Adrenal gland (tissue), 12 donors: ENCODE measurements around the gene CD247. TPM values are rescaled to one million over a fixed set of nuclear protein-coding genes. Genes with fewer than 3 reads are reported as not detected.

Experiments
- DNase-seq, 7 donors: peaks; one replicate each; pipeline ENCODE4 v3.0.0-alpha.2; 2019 to 2020
- H3K27ac ChIP-seq, 5 donors: fragments of 200-600 bp; sonication (generic) in 4 of 5; 1 replicate in 3 of 5; 2 replicates in 2 of 5; pipeline versions ENCODE4 v1.5.1 to v1.8.0; 2016 to 2020; ENCODE audit warnings: mild to moderate bottlenecking in 1 of 5
- H3K27me3 ChIP-seq: fragments of 200-600 bp; 2 replicates; pipeline ENCODE4 v1.8.0; 2021
- H3K36me3 ChIP-seq, 2 donors: fragments of 200-600 bp; replicated peaks in 1 of 2; 1 replicate in 1 of 2; 2 replicates in 1 of 2; pipeline versions ENCODE4 v1.5.1 to v1.8.0; 2018 to 2022
- H3K4me1 ChIP-seq, 2 donors: fragments of 200-600 bp; replicated peaks in 1 of 2; 1 replicate in 1 of 2; 2 replicates in 1 of 2; pipeline versions ENCODE4 v1.5.1 to v1.8.0; 2018 to 2021
- H3K4me3 ChIP-seq, 4 donors: fragments of 200-600 bp; sonication (generic) in 3 of 4; one replicate each; pipeline ENCODE4 v1.5.1; 2016 to 2018
- H3K9me3 ChIP-seq, 3 donors: fragments of 200-600 bp; sonication (generic) in 1 of 3; replicated peaks in 1 of 3; 1 replicate in 2 of 3; 2 replicates in 1 of 3; pipeline versions ENCODE4 v1.5.1 to v1.8.0; 2016 to 2021
- POLR2A ChIP-seq, 2 donors: fragments of 450-650 bp; IDR thresholded peaks; one replicate each; pipeline ENCODE4 v1.6.1; 2017; ENCODE audit warnings: antibody characterized with exemption in 2 of 2, mild to moderate bottlenecking in 2 of 2, moderate library complexity in 1 of 2
- WGBS, 4 donors: extraction: QIAGEN DNeasy Blood & Tissue Kit in 2 of 4; methylation state at CpG; one replicate each; pipeline versions ENCODE4 v1.1.5 to v1.1.7; 2013 to 2017; 5-methylcytosine and 5-hydroxymethylcytosine counted together
- intact Hi-C, 2 donors: fragments of 100-400 bp; cut with DNase I; formaldehyde crosslinking; loops; one replicate each; pipeline versions ENCODE4 v1.14.1 to v1.15.0; 2022 to 2023
- polyA plus RNA-seq, 3 donors: library from polyadenylated mRNA; stranded (reverse); fragments of 200-250 nt in 2 of 3; fragments of 350-450 nt in 1 of 3; fragmentation: Illumina TruSeq in 1 of 3; extraction: RNeasy Lipid Tissue Mini Kit (QIAGEN cat#74804) in 1 of 3; gene quantifications; one replicate each; pipeline ENCODE4 v1.2.3, GENCODE V29; 2013 to 2014
- total RNA-seq, 9 donors: library from RNA; depleted of rRNA in 4 of 9; stranded (reverse); fragments of >200 nt in 4 of 9; fragments of 120-200 nt in 1 of 9; fragmentation: NEBNext Ultra II Directional in 1 of 9; extraction: Animal tissue kit (Norgen Biotek cat#: 25700) in 1 of 9; gene quantifications; one replicate each; pipeline versions ENCODE4 v1.1.0 to v1.2.4, GENCODE V29; 2013 to 2023
- TF ChIP-seq, protein P1 (sequence below), 6 experiments: fragments of 450-650 bp in 4 of 6; fragments of 200-600 bp in 2 of 6; sonication (generic) in 1 of 6; IDR thresholded peaks; 1 replicate in 5 of 6; 2 replicates in 1 of 6; pipeline versions ENCODE4 v1.5.1 to v1.8.0; 2016 to 2021; ENCODE audit warnings: antibody characterized with exemption in 6 of 6, mild to moderate bottlenecking in 2 of 6, moderate library complexity in 1 of 6
- donor health status: healthy with polysubstance abuse.
- donor health status: Bipolar disorder and iron deficiency.
- donor health status: DM: yes; HTN: yes; CAD: no.
- donor health status: DM: no; HTN: no; CAD: no.
- donor health status: DM: no; HTN: no; CAD: no.
- donor health status: DM: yes; HTN: yes; CAD: no.

CD247 gene
- total and polyA plus RNA-seq, 12 donors = 0.26 to 2.3 (median 1.2) TPM; not detected in 1

DNA sequence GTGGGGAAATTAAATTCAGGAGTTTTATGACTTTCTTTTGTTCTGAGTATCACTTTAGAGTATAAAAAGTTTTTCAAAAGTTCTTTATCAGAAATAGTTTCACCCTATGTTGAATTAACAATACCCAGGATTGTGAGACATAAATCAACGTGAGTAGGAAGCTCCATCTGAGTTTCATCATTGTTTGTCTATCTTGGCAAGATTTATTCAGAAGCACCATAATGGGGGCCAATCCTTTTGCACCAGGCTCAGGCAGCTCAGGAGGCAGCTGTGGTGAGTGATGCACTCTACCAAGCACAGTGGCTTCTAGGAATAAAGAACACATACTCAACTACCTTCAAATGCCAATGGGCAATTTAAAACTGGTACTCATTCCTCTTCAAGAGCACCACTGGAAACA lies 23.3 kb upstream of the CD247 start:
- TF ChIP-seq, protein P1, sequence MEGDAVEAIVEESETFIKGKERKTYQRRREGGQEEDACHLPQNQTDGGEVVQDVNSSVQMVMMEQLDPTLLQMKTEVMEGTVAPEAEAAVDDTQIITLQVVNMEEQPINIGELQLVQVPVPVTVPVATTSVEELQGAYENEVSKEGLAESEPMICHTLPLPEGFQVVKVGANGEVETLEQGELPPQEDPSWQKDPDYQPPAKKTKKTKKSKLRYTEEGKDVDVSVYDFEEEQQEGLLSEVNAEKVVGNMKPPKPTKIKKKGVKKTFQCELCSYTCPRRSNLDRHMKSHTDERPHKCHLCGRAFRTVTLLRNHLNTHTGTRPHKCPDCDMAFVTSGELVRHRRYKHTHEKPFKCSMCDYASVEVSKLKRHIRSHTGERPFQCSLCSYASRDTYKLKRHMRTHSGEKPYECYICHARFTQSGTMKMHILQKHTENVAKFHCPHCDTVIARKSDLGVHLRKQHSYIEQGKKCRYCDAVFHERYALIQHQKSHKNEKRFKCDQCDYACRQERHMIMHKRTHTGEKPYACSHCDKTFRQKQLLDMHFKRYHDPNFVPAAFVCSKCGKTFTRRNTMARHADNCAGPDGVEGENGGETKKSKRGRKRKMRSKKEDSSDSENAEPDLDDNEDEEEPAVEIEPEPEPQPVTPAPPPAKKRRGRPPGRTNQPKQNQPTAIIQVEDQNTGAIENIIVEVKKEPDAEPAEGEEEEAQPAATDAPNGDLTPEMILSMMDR (IDR thresholded peaks at IDR 0.05) = no peak
- no peak for TF ChIP-seq POLR2A (IDR thresholded peaks at IDR 0.05)
- peaks cover 0 to 19% of the 10 kb centered on the region in 2 donors for H3K36me3 ChIP-seq
- intact Hi-C loops = loop anchor here in 1 of 2 donors (10.0 kb wide), 1 partner anchor 267 kb away; no protein-coding TSS in a partner anchor
- H3K27me3 ChIP-seq = no peaks in the 10 kb centered on the region
- no peak overlapping the region for H3K27ac ChIP-seq
- WGBS, 4 donors = 0 to 25% (median 10%) methylated on average over 1 of the region's 1 CpG
- H3K9me3 ChIP-seq = no peaks in the 10 kb centered on the region
- H3K4me1 ChIP-seq = no peaks in the 10 kb centered on the region
- DNase-seq = no peak
- no peak overlapping the region for H3K4me3 ChIP-seq

- no peak for DNase-seq
- Histone ChIP-seq H3K27me3 (no peaks in the 10 kb centered on the region), H3K9me3 (no peaks in the 10 kb centered on the region), H3K4me1 (no peaks in the 10 kb centered on the region), H3K36me3 (peaks cover 0 to 16% of the 10 kb centered on the region in 2 donors), H3K27ac (no peak overlapping the region), H3K4me3 (no peak overlapping the region)
- TF ChIP-seq, protein P1 (IDR thresholded peaks at IDR 0.05) = no peak
- TF ChIP-seq POLR2A (IDR thresholded peaks at IDR 0.05) = no peak
- intact Hi-C loops = loop anchor here in 1 of 2 donors (10.0 kb wide), 1 partner anchor 266 kb away; no protein-coding TSS in a partner anchor
Observed at GRCh38 chr1:167541003-167541402, 22.7 kb upstream of the CD247 start.

- DNase-seq = no peak
- intact Hi-C loops = loop anchor here in 1 of 2 donors (10.0 kb wide), 1 partner anchor 274 kb away; no protein-coding TSS in a partner anchor
- H3K27me3 ChIP-seq = no peaks in the 10 kb centered on the region
- H3K9me3 ChIP-seq = no peaks in the 10 kb centered on the region
- no peak overlapping the region for H3K4me3 ChIP-seq
- H3K36me3 ChIP-seq = no peaks in the 10 kb centered on the region
- no peak for TF ChIP-seq POLR2A (IDR thresholded peaks at IDR 0.05)
- TF ChIP-seq, protein P1 (IDR thresholded peaks at IDR 0.05) = no peak
- H3K27ac ChIP-seq = no peak overlapping the region
- no peaks in the 10 kb centered on the region for H3K4me1 ChIP-seq
- WGBS, 4 donors = 55 to 61% (median 59%) methylated on average over 5 of the region's 5 CpGs
Observed at GRCh38 chr1:167538657-167539056, 20.3 kb upstream of the CD247 start.

DNA sequence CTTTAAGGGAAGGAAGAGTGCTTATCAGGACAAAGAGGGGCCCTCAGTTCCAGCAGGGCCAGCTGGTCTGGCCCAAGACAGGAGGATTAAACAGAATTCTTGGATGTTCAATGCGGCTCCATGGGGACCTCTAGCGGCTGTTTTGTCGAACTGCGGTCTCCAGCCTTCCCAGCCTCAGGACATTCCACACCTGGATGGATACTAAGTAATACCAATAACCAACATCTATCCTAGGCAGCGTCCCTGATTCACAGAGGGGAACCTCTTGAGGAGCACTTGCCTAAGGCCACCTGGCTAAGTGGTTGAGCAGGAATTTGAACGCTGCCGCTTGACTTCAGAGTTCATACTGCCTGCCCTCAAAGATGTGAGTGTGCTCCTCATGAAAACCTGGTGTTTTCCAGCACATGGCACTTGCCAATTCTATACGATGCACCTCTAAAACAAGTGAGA lies 15.5 kb upstream of the CD247 start:
- Histone ChIP-seq H3K27me3 (no peaks in the 10 kb centered on the region), H3K4me1 (no peaks in the 10 kb centered on the region), H3K4me3 (no peak overlapping the region), H3K36me3 (no peaks in the 10 kb centered on the region), H3K27ac (no peak overlapping the region), H3K9me3 (no peaks in the 10 kb centered on the region)
- TF ChIP-seq POLR2A (IDR thresholded peaks at IDR 0.05) = no peak
- TF ChIP-seq, protein P1 (IDR thresholded peaks at IDR 0.05) = peak; percentile 70 to 91 (median 80)
- intact Hi-C loops = loop anchor here (5.0 to 10.0 kb wide), 4 partner anchors 77 to 467 kb away; no protein-coding TSS in a partner anchor
- 4 to 8% (median 7%) methylated on average over 6 to 8 of the region's 8 CpGs for WGBS, 4 donors
- peak; percentile 58 to 89 (median 70) for DNase-seq
